ENCODE measurements around the gene GZMB.

Gene GZMB

GRCh38 chr14:24673059-24673458 is 39.1 kb upstream of the GZMB start:
- no peak overlapping the region for H3K9ac ChIP-seq (ENCODE audit: low read depth, low read length, poor library complexity)
- H3K4me3 ChIP-seq (ENCODE audit: low read length in 2 of 2): no peak overlapping the region
- no peak overlapping the region for H2BK120ac ChIP-seq (ENCODE audit: low read depth, low read length)
- H3K4ac ChIP-seq (ENCODE audit: low read length): no peak overlapping the region
- no peak overlapping the region for H2BK5ac ChIP-seq (ENCODE audit: low read length)
- no peak for DNase-seq (ENCODE audit: low spot score)
- H3K14ac ChIP-seq (ENCODE audit: low read length): no peak overlapping the region
- H3K36me3 ChIP-seq (replicated peaks in 1 of 2; ENCODE audit: control insufficient read depth in 2 of 2, insufficient read depth in 2 of 2, low read length in 2 of 2): no peaks in the 10 kb centered on the region
- H3K79me1 ChIP-seq (ENCODE audit: low read depth, low read length): no peaks in the 10 kb centered on the region
- H3K27me3 ChIP-seq (ENCODE audit: control insufficient read depth in 3 of 3, insufficient read depth in 3 of 3, low read depth in 1 of 3, low read length in 3 of 3): peaks cover 0 to 4% (median 0%) of the 10 kb centered on the region in 3 experiments
- H3K4me1 ChIP-seq (ENCODE audit: control insufficient read depth in 2 of 2, insufficient read depth in 1 of 2, low read depth in 1 of 2, low read length in 2 of 2): no peaks in the 10 kb centered on the region
- no peak overlapping the region for H4K8ac ChIP-seq (ENCODE audit: low read depth, low read length)
- H3K27ac ChIP-seq (replicated peaks; ENCODE audit: low read length): no peak overlapping the region
- H2BK12ac ChIP-seq (ENCODE audit: low read length): no peak overlapping the region
- H3K9me3 ChIP-seq (replicated peaks in 1 of 2; ENCODE audit: control insufficient read depth in 2 of 2, insufficient read depth in 1 of 2, low read depth in 1 of 2, low read length in 2 of 2): no peaks in the 10 kb centered on the region
- no CpG with 5 or more reads among the region's 2 CpGs for WGBS, 2 donors (ENCODE audit: extremely low coverage in 2 of 2, insufficient read length in 2 of 2, insufficient replicate concordance in 1 of 2)
- H2BK15ac ChIP-seq (ENCODE audit: low read length): no peak overlapping the region
- no peak overlapping the region for H4K91ac ChIP-seq (ENCODE audit: low read depth, low read length, poor library complexity)
- H2AFZ ChIP-seq (ENCODE audit: low read length): no peak overlapping the region
- no peak overlapping the region for H3K23ac ChIP-seq (ENCODE audit: low read depth, low read length, poor library complexity)
- no peak overlapping the region for H2AK5ac ChIP-seq (ENCODE audit: low read depth, low read length)
- H3K18ac ChIP-seq (ENCODE audit: low read length): no peak overlapping the region
- H3K4me2 ChIP-seq (ENCODE audit: insufficient read depth, low read length, poor library complexity, severe bottlenecking): no peak overlapping the region

- Histone ChIP-seq H3K27me3 (ENCODE audit: control insufficient read depth in 3 of 3, insufficient read depth in 3 of 3, low read depth in 1 of 3, low read length in 3 of 3) (no peaks in the 10 kb centered on the region), H4K91ac (ENCODE audit: low read depth, low read length, poor library complexity) (no peak overlapping the region), H2BK15ac (ENCODE audit: low read length) (no peak overlapping the region), H3K36me3 (replicated peaks in 1 of 2; ENCODE audit: control insufficient read depth in 2 of 2, insufficient read depth in 2 of 2, low read length in 2 of 2) (no peaks in the 10 kb centered on the region), H2BK5ac (ENCODE audit: low read length) (no peak overlapping the region), H3K18ac (ENCODE audit: low read length) (no peak overlapping the region), H2AFZ (ENCODE audit: low read length) (no peak overlapping the region), H3K4me3 (ENCODE audit: low read length in 2 of 2) (no peak overlapping the region), H3K79me1 (ENCODE audit: low read depth, low read length) (no peaks in the 10 kb centered on the region), H3K4me1 (ENCODE audit: control insufficient read depth in 2 of 2, insufficient read depth in 1 of 2, low read depth in 1 of 2, low read length in 2 of 2) (no peaks in the 10 kb centered on the region), H3K14ac (ENCODE audit: low read length) (no peak overlapping the region), H2BK12ac (ENCODE audit: low read length) (no peak overlapping the region), H2BK120ac (ENCODE audit: low read depth, low read length) (no peak overlapping the region), H3K23ac (ENCODE audit: low read depth, low read length, poor library complexity) (no peak overlapping the region), H3K4me2 (ENCODE audit: insufficient read depth, low read length, poor library complexity, severe bottlenecking) (no peak overlapping the region), H3K27ac (replicated peaks; ENCODE audit: low read length) (no peak overlapping the region), H3K9me3 (replicated peaks in 1 of 2; ENCODE audit: control insufficient read depth in 2 of 2, insufficient read depth in 1 of 2, low read depth in 1 of 2, low read length in 2 of 2) (no peaks in the 10 kb centered on the region), H2AK5ac (ENCODE audit: low read depth, low read length) (no peak overlapping the region), H4K8ac (ENCODE audit: low read depth, low read length) (no peak overlapping the region), H3K9ac (ENCODE audit: low read depth, low read length, poor library complexity) (no peak overlapping the region), H3K4ac (ENCODE audit: low read length) (no peak overlapping the region)
- no CpG with 5 or more reads among the region's 1 CpG for WGBS, 2 donors (ENCODE audit: extremely low coverage in 2 of 2, insufficient read length in 2 of 2, insufficient replicate concordance in 1 of 2)
- no peak for DNase-seq (ENCODE audit: low spot score)
Observed at GRCh38 chr14:24670594-24670993, 36.6 kb upstream of the GZMB start.

- Histone ChIP-seq H3K27ac (replicated peaks; ENCODE audit: low read length) (no peak overlapping the region), H3K36me3 (replicated peaks in 1 of 2; ENCODE audit: control insufficient read depth in 2 of 2, insufficient read depth in 2 of 2, low read length in 2 of 2) (no peaks in the 10 kb centered on the region), H4K8ac (ENCODE audit: low read depth, low read length) (no peak overlapping the region), H2AK5ac (ENCODE audit: low read depth, low read length) (no peak overlapping the region), H3K79me1 (ENCODE audit: low read depth, low read length) (no peaks in the 10 kb centered on the region), H3K18ac (ENCODE audit: low read length) (no peak overlapping the region), H3K4ac (ENCODE audit: low read length) (no peak overlapping the region), H4K91ac (ENCODE audit: low read depth, low read length, poor library complexity) (no peak overlapping the region), H3K4me2 (ENCODE audit: insufficient read depth, low read length, poor library complexity, severe bottlenecking) (no peak overlapping the region), H2AFZ (ENCODE audit: low read length) (no peak overlapping the region), H3K14ac (ENCODE audit: low read length) (no peak overlapping the region), H2BK12ac (ENCODE audit: low read length) (no peak overlapping the region), H2BK5ac (ENCODE audit: low read length) (no peak overlapping the region), H3K4me3 (ENCODE audit: low read length in 2 of 2) (no peak overlapping the region), H3K23ac (ENCODE audit: low read depth, low read length, poor library complexity) (no peak overlapping the region), H3K27me3 (ENCODE audit: control insufficient read depth in 3 of 3, insufficient read depth in 3 of 3, low read depth in 1 of 3, low read length in 3 of 3) (no peaks in the 10 kb centered on the region), H3K9ac (ENCODE audit: low read depth, low read length, poor library complexity) (no peak overlapping the region), H3K4me1 (ENCODE audit: control insufficient read depth in 2 of 2, insufficient read depth in 1 of 2, low read depth in 1 of 2, low read length in 2 of 2) (no peaks in the 10 kb centered on the region), H2BK120ac (ENCODE audit: low read depth, low read length) (no peak overlapping the region), H3K9me3 (replicated peaks in 1 of 2; ENCODE audit: control insufficient read depth in 2 of 2, insufficient read depth in 1 of 2, low read depth in 1 of 2, low read length in 2 of 2) (no peaks in the 10 kb centered on the region), H2BK15ac (ENCODE audit: low read length) (no peak overlapping the region)
- WGBS, 2 donors (ENCODE audit: extremely low coverage in 2 of 2, insufficient read length in 2 of 2, insufficient replicate concordance in 1 of 2): no CpG with 5 or more reads among the region's 1 CpG
- no peak for DNase-seq (ENCODE audit: low spot score)
Observed at GRCh38 chr14:24669651-24670050, 35.7 kb upstream of the GZMB start.

GRCh38 chr14:24665440-24665991 is 31.5 kb upstream of the GZMB start:
- Histone ChIP-seq H3K18ac (ENCODE audit: low read length) (no peak overlapping the region), H3K36me3 (replicated peaks in 1 of 2; ENCODE audit: control insufficient read depth in 2 of 2, insufficient read depth in 2 of 2, low read length in 2 of 2) (no peaks in the 10 kb centered on the region), H3K9me3 (replicated peaks in 1 of 2; ENCODE audit: control insufficient read depth in 2 of 2, insufficient read depth in 1 of 2, low read depth in 1 of 2, low read length in 2 of 2) (no peaks in the 10 kb centered on the region), H4K8ac (ENCODE audit: low read depth, low read length) (no peak overlapping the region), H3K4me2 (ENCODE audit: insufficient read depth, low read length, poor library complexity, severe bottlenecking) (no peak overlapping the region), H2AFZ (ENCODE audit: low read length) (no peak overlapping the region), H3K4me3 (ENCODE audit: low read length in 2 of 2) (no peak overlapping the region), H3K79me1 (ENCODE audit: low read depth, low read length) (no peaks in the 10 kb centered on the region), H2BK15ac (ENCODE audit: low read length) (no peak overlapping the region), H2BK5ac (ENCODE audit: low read length) (no peak overlapping the region), H3K14ac (ENCODE audit: low read length) (no peak overlapping the region), H3K27ac (replicated peaks; ENCODE audit: low read length) (no peak overlapping the region), H4K91ac (ENCODE audit: low read depth, low read length, poor library complexity) (no peak overlapping the region), H3K4ac (ENCODE audit: low read length) (no peak overlapping the region), H2AK5ac (ENCODE audit: low read depth, low read length) (no peak overlapping the region), H3K27me3 (ENCODE audit: control insufficient read depth in 3 of 3, insufficient read depth in 3 of 3, low read depth in 1 of 3, low read length in 3 of 3) (peaks cover 0 to 11% (median 0%) of the 10 kb centered on the region in 3 experiments), H3K4me1 (ENCODE audit: control insufficient read depth in 2 of 2, insufficient read depth in 1 of 2, low read depth in 1 of 2, low read length in 2 of 2) (no peaks in the 10 kb centered on the region), H3K9ac (ENCODE audit: low read depth, low read length, poor library complexity) (no peak overlapping the region), H3K23ac (ENCODE audit: low read depth, low read length, poor library complexity) (no peak overlapping the region), H2BK12ac (ENCODE audit: low read length) (no peak overlapping the region), H2BK120ac (ENCODE audit: low read depth, low read length) (no peak overlapping the region)
- WGBS, 2 donors (ENCODE audit: extremely low coverage in 2 of 2, insufficient read length in 2 of 2, insufficient replicate concordance in 1 of 2): no CpG with 5 or more reads among the region's 4 CpGs
- DNase-seq (ENCODE audit: low spot score): no peak
